ENCODE measurements around the gene OXLD1.
A peak's percentile ranks its signal among the peaks of the same experiment; 100 is the strongest.
"Not testable (repeated sequence)": the region's sequence is repeated elsewhere in the genome, so short reads cannot be mapped to it uniquely, and the experiment has no call there.

OXLD1 gene

DNA sequence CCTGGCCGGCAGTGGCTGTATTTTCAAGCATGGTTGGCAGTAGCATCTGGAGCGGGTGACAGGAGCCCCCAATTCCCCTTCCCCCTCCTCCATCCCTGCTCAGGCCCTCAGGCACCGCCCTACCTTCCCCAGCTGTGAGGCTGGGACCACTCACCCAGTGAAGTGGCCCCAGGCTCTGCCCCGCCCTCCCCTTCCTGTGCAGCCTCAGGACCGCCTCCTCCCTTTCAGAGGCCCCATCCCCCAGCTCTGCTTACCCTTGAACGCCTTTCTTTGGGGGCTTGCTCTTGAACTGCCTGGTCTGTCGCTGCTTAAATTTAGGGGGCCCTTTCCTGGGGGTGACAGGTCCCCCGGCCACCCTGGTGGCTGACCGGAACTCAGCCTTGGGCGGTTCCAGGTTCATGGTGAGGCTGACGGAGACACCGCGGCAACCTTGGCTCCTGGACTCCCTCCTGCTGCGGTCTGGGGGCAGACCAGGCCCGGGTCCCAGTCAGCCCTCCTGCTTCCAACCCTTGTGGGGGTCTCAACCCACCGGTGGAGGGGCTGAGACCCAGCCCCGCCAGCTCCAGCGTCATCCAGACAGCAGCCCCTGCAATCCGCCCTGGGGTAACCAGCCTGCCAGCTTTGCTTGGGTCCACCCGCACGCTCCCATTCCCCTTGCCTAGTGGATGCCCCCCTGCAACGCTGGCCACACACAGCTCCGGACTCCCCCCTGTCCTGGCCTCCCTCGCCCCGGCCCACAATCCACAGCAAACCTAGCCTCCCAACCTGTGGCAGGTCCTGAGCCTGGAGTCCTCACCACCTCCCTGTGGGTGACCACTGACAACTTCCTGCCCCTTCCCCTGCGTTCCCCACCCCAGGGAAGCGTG lies 13.3 kb downstream of the OXLD1 start:
- no peak for DNase-seq (ENCODE audit: low read depth in 2 of 2)

DNA sequence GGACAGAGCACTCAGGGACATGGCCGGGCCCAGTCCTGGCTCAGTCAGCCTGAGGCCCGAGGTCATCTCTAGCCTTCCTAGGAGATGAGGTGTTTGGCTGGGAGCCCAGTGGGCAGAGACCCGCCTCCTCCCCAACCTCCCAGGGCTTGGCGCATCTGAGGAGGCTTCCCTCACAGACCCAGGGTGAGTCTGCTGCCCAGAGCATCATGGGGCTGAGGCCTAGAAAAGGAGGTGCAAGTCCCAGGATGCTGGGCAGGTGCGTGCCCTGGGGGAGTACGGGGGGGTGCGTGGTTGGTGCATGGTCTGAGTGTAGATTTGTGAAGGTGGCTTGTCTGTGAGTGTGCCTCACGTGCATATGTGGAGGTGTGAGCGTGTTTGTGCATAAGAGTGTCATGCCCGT lies 14.7 kb downstream of the OXLD1 start:
- DNase-seq (ENCODE audit: low read depth in 2 of 2): peak in 1 of 2 experiments; percentile 20

DNA sequence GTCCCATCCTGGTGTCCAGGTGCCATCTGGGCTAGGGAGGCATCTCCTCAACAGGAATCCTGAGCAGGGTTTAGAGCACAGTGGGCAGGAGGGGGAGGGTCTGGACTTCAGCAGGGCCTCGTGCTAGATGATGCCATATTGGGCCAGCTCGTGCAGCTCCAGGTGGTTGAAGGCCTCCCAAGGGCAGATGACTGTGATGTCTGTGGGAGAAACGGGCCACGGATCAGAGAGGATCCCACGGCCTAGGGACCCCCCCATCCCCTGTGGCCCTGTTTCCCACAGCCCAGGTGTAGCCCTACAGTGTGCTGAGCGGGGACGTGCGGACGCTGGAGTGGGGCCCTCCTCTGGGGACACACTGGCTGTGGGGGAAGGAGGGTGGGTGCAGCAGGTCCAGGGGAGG lies 15.5 kb downstream of the OXLD1 start:
- no peak for DNase-seq (ENCODE audit: low read depth in 2 of 2)

DNA sequence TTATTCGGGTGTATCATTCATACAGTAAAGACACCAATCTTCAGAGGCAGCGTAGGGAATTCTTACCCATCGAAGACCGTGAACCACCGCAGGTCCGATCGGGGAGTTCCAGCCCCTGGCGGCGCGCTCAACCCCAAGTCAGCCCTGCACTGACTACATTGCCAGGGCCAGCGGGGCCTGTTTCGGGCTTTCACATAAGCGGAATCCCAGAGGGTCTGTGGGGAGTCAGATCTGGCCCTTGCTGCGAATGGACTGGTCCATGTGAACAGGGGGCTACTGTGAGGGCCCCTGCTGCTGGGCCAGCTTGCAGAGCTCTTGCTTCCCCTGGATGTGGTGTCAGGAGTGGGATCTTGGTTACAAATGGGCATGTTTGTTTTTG lies 17.7 kb downstream of the OXLD1 start:
- no peak for DNase-seq (ENCODE audit: low read depth in 2 of 2)

GRCh38 chr17:81648013-81648706 lies 18.2 kb downstream of the OXLD1 start:
- DNase-seq (ENCODE audit: low read depth in 2 of 2): no peak

DNA sequence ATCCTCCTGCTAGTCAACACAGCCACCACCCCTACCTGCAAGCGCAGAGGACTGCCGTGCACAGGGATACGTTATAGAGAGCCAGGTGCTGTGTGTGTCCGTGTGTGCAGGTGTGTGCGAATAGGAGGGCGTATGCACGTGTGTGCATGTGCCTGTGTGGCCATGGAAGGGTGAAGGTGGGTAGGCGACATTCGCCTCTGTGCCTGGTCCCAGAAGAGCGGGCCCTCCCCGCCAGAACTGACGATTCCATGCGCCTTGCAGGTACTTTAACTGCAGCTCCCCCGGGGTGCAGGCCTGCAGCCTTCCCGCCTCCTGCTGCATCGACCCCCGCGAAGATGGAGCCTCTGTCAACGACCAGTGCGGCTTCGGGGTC lies 18.8 kb downstream of the OXLD1 start:
- DNase-seq (ENCODE audit: low read depth in 2 of 2): no peak

GRCh38 chr17:81646869-81647600 lies 19.4 kb downstream of the OXLD1 start:
- DNase-seq (ENCODE audit: low read depth in 2 of 2): no peak

DNA sequence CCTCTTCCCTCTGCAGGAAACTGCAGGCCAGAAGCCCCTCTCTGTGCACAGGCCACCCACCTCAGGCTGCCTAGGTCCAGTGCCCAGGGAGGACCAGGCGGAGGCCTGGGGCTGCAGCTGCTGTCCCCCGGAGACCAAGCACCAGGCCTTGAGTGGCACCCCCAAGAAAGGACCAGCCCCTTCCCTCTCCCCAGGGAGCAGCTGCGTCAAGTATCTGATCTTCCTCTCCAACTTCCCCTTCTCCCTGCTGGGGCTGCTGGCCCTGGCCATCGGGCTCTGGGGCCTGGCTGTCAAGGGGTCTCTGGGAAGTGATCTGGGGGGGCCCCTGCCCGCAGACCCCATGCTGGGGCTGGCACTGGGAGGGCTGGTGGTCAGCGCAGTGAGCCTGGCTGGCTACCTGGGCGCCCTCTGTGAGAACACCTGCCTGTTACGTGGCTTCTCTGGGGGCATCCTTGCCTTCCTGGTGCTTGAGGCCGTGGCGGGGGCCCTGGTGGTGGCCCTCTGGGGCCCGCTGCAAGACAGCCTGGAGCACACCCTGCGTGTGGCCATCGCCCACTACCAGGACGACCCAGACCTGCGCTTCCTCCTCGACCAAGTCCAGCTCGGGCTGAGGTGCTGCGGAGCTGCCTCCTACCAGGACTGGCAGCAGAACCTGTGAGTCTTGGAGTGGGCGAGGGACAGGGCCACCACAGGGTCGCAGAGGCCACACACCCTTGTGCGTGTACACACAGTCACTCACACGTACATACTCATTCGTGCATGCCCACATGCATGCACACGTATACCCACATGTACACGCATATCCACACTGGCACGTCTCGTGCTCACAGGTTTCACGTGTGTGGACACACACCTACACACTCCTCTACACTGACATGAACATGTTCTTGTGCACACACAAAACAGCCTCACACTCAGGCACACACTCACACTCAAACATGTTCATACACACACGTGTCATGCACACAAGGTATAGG lies 21.1 kb downstream of the OXLD1 start:
- no peak for DNase-seq (ENCODE audit: low read depth in 2 of 2)

GRCh38 chr17:81644496-81644895 lies 21.9 kb downstream of the OXLD1 start:
- DNase-seq (ENCODE audit: low read depth in 2 of 2): no peak

DNA sequence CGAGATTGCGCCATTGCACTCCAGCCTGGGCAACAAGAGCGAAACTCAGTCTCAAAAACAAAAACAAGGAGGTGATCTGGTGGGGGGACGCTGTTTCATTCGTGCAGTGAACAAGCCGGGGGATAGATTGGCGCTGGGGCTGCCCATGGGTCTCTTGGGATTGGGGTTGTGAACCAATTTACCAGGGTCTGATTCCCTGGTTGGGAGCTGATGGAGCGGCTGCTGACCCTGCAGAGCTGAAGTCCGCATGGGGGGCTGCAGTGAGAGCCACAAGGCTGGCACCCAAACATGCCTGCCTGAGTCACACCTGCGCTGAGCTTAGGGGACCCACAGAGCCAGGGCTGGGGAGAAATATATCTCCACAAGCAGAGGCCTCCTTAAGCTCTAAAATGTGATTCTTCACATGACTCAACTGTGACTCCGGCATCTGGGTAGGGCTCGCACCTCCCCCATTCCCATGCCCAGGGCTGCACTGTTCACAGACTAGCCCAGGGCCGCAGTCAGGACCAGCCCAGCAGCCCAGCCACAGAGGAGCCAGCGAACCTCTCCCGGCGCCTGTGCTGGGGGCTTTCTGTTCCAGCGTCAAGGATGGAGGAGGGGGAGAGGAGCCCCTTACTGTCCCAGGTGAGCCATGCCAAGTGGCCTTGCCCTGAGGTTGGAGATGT lies 24.4 kb downstream of the OXLD1 start:
- peak in 1 of 2 experiments; percentile 34 for DNase-seq (ENCODE audit: low read depth in 2 of 2)

GRCh38 chr17:81640011-81640410 lies 26.4 kb downstream of the OXLD1 start:
- DNase-seq (ENCODE audit: low read depth in 2 of 2): no peak

- DNase-seq (ENCODE audit: low read depth in 2 of 2): no peak
These were observed 27.7 kb downstream of the OXLD1 start for GRCh38 chr17:81638683-81639082.

- DNase-seq (ENCODE audit: low read depth in 2 of 2): peak; percentile 70 to 72
These were observed 29.7 kb downstream of the OXLD1 start, which contains the start of the genes NPLOC4 and TSPAN10 for GRCh38 chr17:81636505-81637288. Gene NPLOC4, minus strand, starts transcription at chr17:81637112. Its CDS starts 182 bp downstream, at chr17:81636930. Gene TSPAN10, plus strand, starts transcription at chr17:81637196. Its CDS starts 5,217 bp downstream, at chr17:81642413.

DNA sequence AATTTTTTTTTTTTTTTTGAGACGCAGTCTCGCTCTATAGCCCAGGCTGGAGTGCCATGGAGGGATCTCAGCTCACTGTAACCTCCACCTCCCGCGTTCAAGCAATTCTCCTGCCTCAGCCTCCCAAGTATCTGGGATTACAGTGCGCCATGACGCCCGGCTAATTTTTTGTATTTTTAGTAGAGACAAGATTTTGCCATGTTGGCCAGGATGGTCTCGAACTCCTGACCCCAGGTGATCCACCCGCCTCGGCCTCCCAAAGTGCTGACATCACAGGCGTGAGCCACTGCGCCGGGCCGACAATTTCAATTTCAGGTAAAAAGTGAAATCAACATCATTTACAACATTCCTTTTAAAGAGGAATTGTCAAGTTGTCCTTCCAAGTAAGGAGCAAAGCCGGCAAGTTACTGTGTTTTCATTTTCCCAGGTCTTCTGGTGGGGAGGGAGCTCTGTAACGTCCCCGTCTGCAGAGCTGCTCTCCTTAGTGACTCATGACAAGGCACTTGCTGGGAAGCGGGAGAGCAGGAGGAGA lies 30.4 kb downstream of the OXLD1 start:
- DNase-seq (ENCODE audit: low read depth in 2 of 2): no peak

DNA sequence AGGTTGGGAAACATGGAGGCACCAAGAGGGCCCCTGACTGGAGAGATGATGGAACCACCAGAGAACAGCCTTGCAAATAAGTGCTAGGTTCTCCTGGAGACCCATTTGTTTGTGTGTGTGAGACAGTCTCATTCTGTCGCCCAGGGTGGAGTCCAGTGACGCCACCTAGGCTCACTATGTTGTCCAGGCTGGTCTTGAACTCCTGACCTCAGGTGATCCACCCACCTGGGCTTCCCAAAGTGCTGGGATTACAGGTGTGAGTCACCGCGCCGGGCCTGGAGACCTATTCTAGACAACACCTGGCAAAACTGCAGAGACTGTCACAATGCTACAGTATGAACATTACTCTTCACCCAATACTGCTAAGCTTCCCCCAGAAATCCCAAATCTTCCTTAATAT lies 31.0 kb downstream of the OXLD1 start:
- no peak for DNase-seq (ENCODE audit: low read depth in 2 of 2)

GRCh38 chr17:81631482-81631881 lies 34.9 kb downstream of the OXLD1 start:
- DNase-seq (ENCODE audit: low read depth in 2 of 2): no peak

GRCh38 chr17:81630274-81630673 lies 36.1 kb downstream of the OXLD1 start:
- DNase-seq (ENCODE audit: low read depth in 2 of 2): no peak

- no peak for DNase-seq (ENCODE audit: low read depth in 2 of 2)
These were observed 44.8 kb downstream of the OXLD1 start for GRCh38 chr17:81621494-81622130.

DNA sequence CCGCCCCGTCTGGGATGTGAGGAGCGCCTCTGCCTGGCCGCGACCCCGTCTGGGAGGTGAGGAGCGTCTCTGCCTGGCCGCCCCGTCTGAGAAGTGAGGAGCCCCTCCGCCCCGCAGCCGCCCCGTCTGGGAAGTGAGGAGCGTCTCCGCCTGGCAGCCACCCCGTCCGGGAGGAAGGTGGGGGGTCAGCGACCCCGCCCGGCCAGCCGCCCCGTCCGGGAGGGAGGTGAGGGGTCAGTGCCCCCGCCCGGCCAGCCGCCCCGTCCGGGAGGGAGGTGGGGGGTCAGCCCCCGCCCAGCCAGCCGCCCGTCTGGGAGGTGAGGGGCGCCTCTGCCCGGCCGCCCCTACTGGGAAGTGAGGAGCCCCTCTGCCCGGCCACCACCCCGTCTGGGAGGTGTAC lies 48.1 kb downstream of the OXLD1 start:
- DNase-seq (ENCODE audit: low read depth in 2 of 2): not testable (repeated sequence)

Data from fibroblast of skin of left quadriceps (primary cell).